RWPE2 (cell line): ENCODE measurements around the gene HOMER1.

ENCODE experiments used
- ATAC-seq: fragments of 200-7000 bp; cut with Tn5 transposase; 3 replicates; pipeline ENCODE4 v1.9.1; 2021; ENCODE audit warnings: low read depth
- DNase-seq: peaks from one replicate; pipeline ENCODE4 v3.0.0-alpha.2; 2020; ENCODE audit warnings: low spot score
- H3K27ac ChIP-seq: fragments of 450-650 bp; 2 replicates; pipeline ENCODE4 v1.5.1; 2017; ENCODE audit warnings: mild to moderate bottlenecking; ENCODE audit not compliant: poor library complexity, severe bottlenecking
- H3K27me3 ChIP-seq: fragments of 250-450 bp; sonication (Bioruptor Pico); 2 replicates; pipeline ENCODE4 v1.5.1; 2021; ENCODE audit warnings: mild to moderate bottlenecking, moderate library complexity; ENCODE audit not compliant: insufficient read depth, poor library complexity, severe bottlenecking
- H3K36me3 ChIP-seq: fragments of 250-450 bp; sonication (Bioruptor Pico); 2 replicates; pipeline ENCODE4 v1.5.1; 2020; ENCODE audit warnings: low read depth, mild to moderate bottlenecking, moderate library complexity
- H3K4me1 ChIP-seq: fragments of 250-450 bp; sonication (Bioruptor Pico); 2 replicates; pipeline ENCODE4 v1.5.1; 2021; ENCODE audit warnings: mild to moderate bottlenecking, moderate library complexity; ENCODE audit not compliant: insufficient read depth, poor library complexity, severe bottlenecking
- H3K4me3 ChIP-seq: fragments of 250-450 bp; sonication (Bioruptor Pico); 2 replicates; pipeline ENCODE4 v1.5.1; 2021; ENCODE audit warnings: mild to moderate bottlenecking, moderate library complexity; ENCODE audit not compliant: severe bottlenecking
- H3K9me3 ChIP-seq: fragments of 250-450 bp; sonication (Bioruptor Pico); 2 replicates; pipeline ENCODE4 v1.5.1; 2021; ENCODE audit warnings: mild to moderate bottlenecking, moderate library complexity; ENCODE audit not compliant: severe bottlenecking
- CTCF ChIP-seq: fragments of 450-650 bp; IDR thresholded peaks from one replicate; pipeline ENCODE4 v1.5.1; 2017; ENCODE audit warnings: mild to moderate bottlenecking, moderate library complexity; ENCODE audit not compliant: poor library complexity, severe bottlenecking

Gene HOMER1

GRCh38 chr5:79456400-79456799 lies 57.5 kb downstream of the HOMER1 start:
- no peaks in the 10 kb centered on the region for H3K4me1 ChIP-seq
- ATAC-seq (no peak), DNase-seq (no peak)
- no peaks in the 10 kb centered on the region for H3K27me3 ChIP-seq
- no peaks in the 10 kb centered on the region; the same call in 1 of the 2 replicates for H3K36me3 ChIP-seq
- H3K27ac ChIP-seq, result no peak overlapping the region
- no peak overlapping the region for H3K4me3 ChIP-seq
- H3K9me3 ChIP-seq, result no peaks in the 10 kb centered on the region
- TF ChIP-seq CTCF, result no peak

- no peaks in the 10 kb centered on the region for H3K4me1 ChIP-seq
- H3K36me3 ChIP-seq, result peaks cover 13% of the 10 kb centered on the region; the same call in 1 of the 2 replicates
- H3K9me3 ChIP-seq, result no peaks in the 10 kb centered on the region
- ATAC-seq (no peak), DNase-seq (no peak)
- H3K27ac ChIP-seq, result no peak overlapping the region
- H3K27me3 ChIP-seq, result no peaks in the 10 kb centered on the region
- H3K4me3 ChIP-seq, result no peak overlapping the region
- TF ChIP-seq CTCF, result no peak
Measured at GRCh38 chr5:79454043-79454442, 59.9 kb downstream of the HOMER1 start.

GRCh38 chr5:79448336-79448735 lies 65.6 kb downstream of the HOMER1 start:
- DNase-seq, result no peak
- no peak for ATAC-seq
- no peak overlapping the region for H3K27ac ChIP-seq
- TF ChIP-seq CTCF, result no peak
- H3K9me3 ChIP-seq, result no peaks in the 10 kb centered on the region
- H3K36me3 ChIP-seq, result peaks cover 17% of the 10 kb centered on the region; the same call in 1 of the 2 replicates
- H3K4me3 ChIP-seq, result no peak overlapping the region
- H3K27me3 ChIP-seq, result no peaks in the 10 kb centered on the region
- H3K4me1 ChIP-seq, result peaks cover 2% of the 10 kb centered on the region

- H3K36me3 ChIP-seq, result peaks cover 5% of the 10 kb centered on the region; the same call in 1 of the 2 replicates
- no peak overlapping the region for H3K4me3 ChIP-seq
- ATAC-seq (no peak), DNase-seq (no peak)
- no peaks in the 10 kb centered on the region for H3K27me3 ChIP-seq
- no peaks in the 10 kb centered on the region for H3K9me3 ChIP-seq
- no peak for TF ChIP-seq CTCF
- H3K4me1 ChIP-seq, result no peaks in the 10 kb centered on the region
- H3K27ac ChIP-seq, result no peak overlapping the region
Measured at GRCh38 chr5:79436821-79437220, 77.1 kb downstream of the HOMER1 start.

- Histone ChIP-seq H3K27me3 (no peaks in the 10 kb centered on the region), H3K9me3 (no peaks in the 10 kb centered on the region), H3K36me3 (peaks cover 5% of the 10 kb centered on the region; the same call in 1 of the 2 replicates), H3K27ac (no peak overlapping the region), H3K4me3 (no peak overlapping the region), H3K4me1 (no peaks in the 10 kb centered on the region)
- peak; percentile 70 for ATAC-seq
- DNase-seq, result no peak
- TF ChIP-seq CTCF, result no peak
Measured at GRCh38 chr5:79436224-79436623, 77.7 kb downstream of the HOMER1 start.
